CD4-positive, alpha-beta T cell (primary cell): Measurements from ENCODE around the gene MAGEA8. TPM values are rescaled to one million over a fixed set of nuclear protein-coding genes. Genes with fewer than 3 reads are reported as not detected.

Experiments
- ATAC-seq: fragments of 200-7000 bp; cut with Tn5 transposase; one replicate; pipeline ENCODE4 v1.10.0; 2022; ENCODE audit warnings: mild to moderate bottlenecking; ENCODE audit not compliant: poor library complexity
- CTCF ChIA-PET: fragments of 350-600 bp; sonication (Branson Sonifier 250); formaldehyde crosslinking; loops from one replicate; lab custom pipeline; 2021; ENCODE audit warnings: antibody characterized with exemption, inconsistent platforms; lab: Charles Lee
- POLR2A ChIA-PET: fragments of 350-600 bp; sonication (Branson Sonifier 250); formaldehyde crosslinking; loops from one replicate; lab custom pipeline; 2021; ENCODE audit warnings: antibody characterized with exemption, inconsistent platforms; lab: Charles Lee
- DNase-seq, 14 experiments: peaks; one replicate each; pipeline ENCODE4 v3.0.0-alpha.2; 2013 to 2020; ENCODE audit warnings: mixed read lengths in 2 of 14
- H3K27ac ChIP-seq, 2 donors: one replicate each; pipeline versions ENCODE4 v1.5.1 to v1.7.0; 2013; ENCODE audit warnings: low read length in 2 of 2, low read depth in 1 of 2, mild to moderate bottlenecking in 1 of 2
- H3K27me3 ChIP-seq, 2 experiments: 1 replicate in 1 of 2; 2 replicates in 1 of 2; pipeline versions ENCODE4 v1.6.1 to v1.7.0; 2013; ENCODE audit warnings: low read length in 2 of 2, control low read depth in 1 of 2, mild to moderate bottlenecking in 1 of 2, moderate library complexity in 1 of 2; ENCODE audit not compliant: insufficient read depth in 2 of 2, control insufficient read depth in 1 of 2
- H3K36me3 ChIP-seq: one replicate; pipeline ENCODE4 v1.6.1; 2013; ENCODE audit warnings: low read length, control low read depth; ENCODE audit not compliant: insufficient read depth
- H3K4me1 ChIP-seq: one replicate; pipeline ENCODE4 v1.6.1; 2013; ENCODE audit warnings: low read length, control low read depth; ENCODE audit not compliant: insufficient read depth
- H3K4me3 ChIP-seq: one replicate; pipeline ENCODE4 v1.5.1; 2013; ENCODE audit warnings: mild to moderate bottlenecking, low read length, moderate library complexity
- H3K9me3 ChIP-seq, 2 experiments: 1 replicate in 1 of 2; 2 replicates in 1 of 2; pipeline versions ENCODE4 v1.6.1 to v1.7.0; 2013; ENCODE audit warnings: low read length in 2 of 2, mild to moderate bottlenecking in 2 of 2, control low read depth in 1 of 2, moderate library complexity in 1 of 2; ENCODE audit not compliant: control insufficient read depth in 1 of 2, insufficient read depth in 1 of 2
- H3K27ac Mint-ChIP-seq: one replicate; pipeline ENCODE4 v1.8.0; 2020; ENCODE audit warnings: mixed read lengths
- H3K27me3 Mint-ChIP-seq: one replicate; pipeline ENCODE4 v1.8.0; 2021; ENCODE audit warnings: mixed read lengths
- H3K36me3 Mint-ChIP-seq: one replicate; pipeline ENCODE4 v1.8.0; 2021; ENCODE audit warnings: low read depth, mixed read lengths
- H3K4me1 Mint-ChIP-seq: one replicate; pipeline ENCODE4 v1.8.0; 2021; ENCODE audit warnings: low read depth, mixed read lengths
- H3K4me3 Mint-ChIP-seq: one replicate; pipeline ENCODE4 v1.8.0; 2020; ENCODE audit warnings: mild to moderate bottlenecking, mixed read lengths
- H3K9me3 Mint-ChIP-seq: one replicate; pipeline ENCODE4 v1.8.0; 2020; ENCODE audit warnings: mixed read lengths
- intact Hi-C, 2 experiments: fragments of 100-400 bp; cut with DNase I in 1 of 2; cut with micrococcal nuclease in 1 of 2; formaldehyde crosslinking; loops; one replicate each; pipeline versions ENCODE4 v1.15.1 to v1.9.0; 2023 to 2025; cut with DNase I, micrococcal nuclease
- total RNA-seq, 174 experiments: library from RNA in 2 of 174; stranded (reverse) in 2 of 174; gene quantifications; one replicate each; pipeline ENCODE4 v1.2.3 and lab custom pipeline; 2021 to 2026
- TF ChIP-seq, protein P1 (sequence below): fragments of 200-600 bp; IDR thresholded peaks from one replicate; pipeline ENCODE4 v1.8.0; 2022; ENCODE audit warnings: antibody characterized with exemption, mild to moderate bottlenecking

MAGEA8 gene
- total RNA-seq, 2 experiments from 2014 or later: not detected

DNA sequence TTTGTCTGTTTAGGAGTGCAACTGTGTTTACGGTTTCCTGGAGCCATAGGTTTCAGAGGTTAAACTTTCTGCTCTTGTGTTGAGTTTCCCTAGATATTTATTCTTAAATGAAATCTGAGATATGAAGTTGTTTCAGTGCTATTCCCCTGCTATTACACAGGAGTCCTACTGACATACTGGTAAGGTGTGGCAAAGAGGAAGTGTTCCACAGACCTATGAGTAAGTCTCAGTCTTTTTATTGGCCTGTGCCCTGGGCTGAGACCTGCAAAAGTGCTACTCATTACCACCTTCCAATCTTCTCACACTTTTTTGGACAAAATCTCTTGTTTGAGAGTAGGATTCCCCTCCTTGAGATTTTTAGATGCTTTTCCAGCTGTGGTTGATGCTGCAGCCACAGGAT is 35.6 kb upstream of the MAGEA8 start:
- Mint-ChIP-seq H3K27ac (no peak overlapping the region), H3K27me3 (no peaks in the 10 kb centered on the region), H3K36me3 (no peaks in the 10 kb centered on the region), H3K9me3 (no peaks in the 10 kb centered on the region), H3K4me1 (no peaks in the 10 kb centered on the region), H3K4me3 (no peak overlapping the region)
- ATAC-seq: no peak
- POLR2A ChIA-PET: no interaction called here
- intact Hi-C loops: no loop called here
- H3K4me3 ChIP-seq: no peak overlapping the region
- DNase-seq: no peak
- CTCF ChIA-PET: no interaction called here
- no peaks in the 10 kb centered on the region for H3K36me3 ChIP-seq
- H3K4me1 ChIP-seq: no peaks in the 10 kb centered on the region
- TF ChIP-seq, protein P1, sequence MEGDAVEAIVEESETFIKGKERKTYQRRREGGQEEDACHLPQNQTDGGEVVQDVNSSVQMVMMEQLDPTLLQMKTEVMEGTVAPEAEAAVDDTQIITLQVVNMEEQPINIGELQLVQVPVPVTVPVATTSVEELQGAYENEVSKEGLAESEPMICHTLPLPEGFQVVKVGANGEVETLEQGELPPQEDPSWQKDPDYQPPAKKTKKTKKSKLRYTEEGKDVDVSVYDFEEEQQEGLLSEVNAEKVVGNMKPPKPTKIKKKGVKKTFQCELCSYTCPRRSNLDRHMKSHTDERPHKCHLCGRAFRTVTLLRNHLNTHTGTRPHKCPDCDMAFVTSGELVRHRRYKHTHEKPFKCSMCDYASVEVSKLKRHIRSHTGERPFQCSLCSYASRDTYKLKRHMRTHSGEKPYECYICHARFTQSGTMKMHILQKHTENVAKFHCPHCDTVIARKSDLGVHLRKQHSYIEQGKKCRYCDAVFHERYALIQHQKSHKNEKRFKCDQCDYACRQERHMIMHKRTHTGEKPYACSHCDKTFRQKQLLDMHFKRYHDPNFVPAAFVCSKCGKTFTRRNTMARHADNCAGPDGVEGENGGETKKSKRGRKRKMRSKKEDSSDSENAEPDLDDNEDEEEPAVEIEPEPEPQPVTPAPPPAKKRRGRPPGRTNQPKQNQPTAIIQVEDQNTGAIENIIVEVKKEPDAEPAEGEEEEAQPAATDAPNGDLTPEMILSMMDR: no peak
- H3K27me3 ChIP-seq: no peaks in the 10 kb centered on the region
- no peaks in the 10 kb centered on the region for H3K9me3 ChIP-seq
- no peak overlapping the region for H3K27ac ChIP-seq

DNA sequence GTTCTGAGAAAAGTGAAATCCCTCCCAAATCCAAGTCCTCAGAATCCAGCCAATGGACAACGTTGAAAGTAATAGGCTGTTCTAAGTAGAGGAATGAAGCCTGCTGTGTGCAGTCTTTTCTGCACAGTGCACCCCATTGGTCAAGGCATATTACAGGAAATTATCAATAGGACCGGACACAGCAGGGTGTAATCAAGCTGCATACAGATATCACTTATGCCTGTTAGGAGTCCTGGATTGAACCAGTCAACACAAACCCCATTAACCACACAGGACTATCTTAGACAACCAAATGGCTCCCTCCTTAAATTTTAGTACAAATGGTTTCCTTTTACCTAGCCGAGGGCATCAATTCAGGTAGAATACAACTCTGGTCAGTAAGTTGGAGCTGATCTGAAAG is 34.2 kb upstream of the MAGEA8 start:
- POLR2A ChIA-PET: no interaction called here

DNA sequence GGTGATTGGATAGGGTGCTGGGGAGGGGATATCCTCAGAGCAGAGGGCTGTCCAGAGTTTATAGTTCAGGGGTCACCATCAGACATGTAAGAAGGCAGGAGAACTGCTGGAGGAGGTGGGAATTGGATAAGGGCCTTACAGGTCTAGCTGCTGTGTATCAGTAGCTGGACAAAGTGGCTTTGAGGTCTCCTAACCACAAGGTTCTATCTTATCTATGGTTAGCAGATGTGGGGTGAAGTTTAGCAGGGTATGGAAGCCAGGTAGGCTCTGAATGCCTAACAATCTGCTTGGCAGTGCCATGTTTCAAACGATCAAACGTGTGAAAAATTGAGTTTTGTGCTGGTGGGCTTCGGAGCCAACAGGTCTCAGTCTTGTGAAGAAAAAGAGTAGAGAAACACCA is 32.1 kb upstream of the MAGEA8 start:
- ChIA-PET POLR2A (no interaction called here), CTCF (no interaction called here)
- Mint-ChIP-seq H3K4me3 (no peak overlapping the region), H3K36me3 (no peaks in the 10 kb centered on the region), H3K27ac (no peak overlapping the region), H3K27me3 (no peaks in the 10 kb centered on the region), H3K9me3 (no peaks in the 10 kb centered on the region), H3K4me1 (no peaks in the 10 kb centered on the region)
- Histone ChIP-seq H3K27ac (no peak overlapping the region), H3K36me3 (no peaks in the 10 kb centered on the region), H3K27me3 (no peaks in the 10 kb centered on the region), H3K4me1 (no peaks in the 10 kb centered on the region), H3K4me3 (no peak overlapping the region), H3K9me3 (no peaks in the 10 kb centered on the region)
- DNase-seq (no peak), ATAC-seq (no peak)
- intact Hi-C loops: no loop called here
- TF ChIP-seq, protein P1: no peak

More for the DNA sequence above, 34.2 kb upstream of the MAGEA8 start:
- H3K27ac Mint-ChIP-seq: no peak overlapping the region
- H3K27ac ChIP-seq: no peak overlapping the region
- H3K36me3 ChIP-seq: no peaks in the 10 kb centered on the region
- H3K4me1 Mint-ChIP-seq: no peaks in the 10 kb centered on the region
- CTCF ChIA-PET: no interaction called here
- H3K9me3 Mint-ChIP-seq: no peaks in the 10 kb centered on the region
- H3K27me3 Mint-ChIP-seq: no peaks in the 10 kb centered on the region
- intact Hi-C loops: no loop called here
- no peaks in the 10 kb centered on the region for H3K27me3 ChIP-seq
- H3K36me3 Mint-ChIP-seq: no peaks in the 10 kb centered on the region
- ATAC-seq (no peak), DNase-seq (no peak)
- TF ChIP-seq, protein P1: no peak
- no peak overlapping the region for H3K4me3 Mint-ChIP-seq
- no peaks in the 10 kb centered on the region for H3K4me1 ChIP-seq
- H3K4me3 ChIP-seq: no peak overlapping the region
- no peaks in the 10 kb centered on the region for H3K9me3 ChIP-seq
